ENCODE measurements around the gene RALA.

The RALA gene

GRCh38 chr7:39623047-39623731, at the start of gene RALA:
RALA (plus strand) TSS chr7:39623572; CDS start chr7:39686668, 63,096 bp downstream.
- peak; percentile 82 to 84 for DNase-seq (ENCODE audit: low read depth in 2 of 2)

GRCh38 chr7:39574673-39575349, 48.6 kb upstream of the RALA start:
- no peak for DNase-seq (ENCODE audit: low read depth in 2 of 2)

DNA sequence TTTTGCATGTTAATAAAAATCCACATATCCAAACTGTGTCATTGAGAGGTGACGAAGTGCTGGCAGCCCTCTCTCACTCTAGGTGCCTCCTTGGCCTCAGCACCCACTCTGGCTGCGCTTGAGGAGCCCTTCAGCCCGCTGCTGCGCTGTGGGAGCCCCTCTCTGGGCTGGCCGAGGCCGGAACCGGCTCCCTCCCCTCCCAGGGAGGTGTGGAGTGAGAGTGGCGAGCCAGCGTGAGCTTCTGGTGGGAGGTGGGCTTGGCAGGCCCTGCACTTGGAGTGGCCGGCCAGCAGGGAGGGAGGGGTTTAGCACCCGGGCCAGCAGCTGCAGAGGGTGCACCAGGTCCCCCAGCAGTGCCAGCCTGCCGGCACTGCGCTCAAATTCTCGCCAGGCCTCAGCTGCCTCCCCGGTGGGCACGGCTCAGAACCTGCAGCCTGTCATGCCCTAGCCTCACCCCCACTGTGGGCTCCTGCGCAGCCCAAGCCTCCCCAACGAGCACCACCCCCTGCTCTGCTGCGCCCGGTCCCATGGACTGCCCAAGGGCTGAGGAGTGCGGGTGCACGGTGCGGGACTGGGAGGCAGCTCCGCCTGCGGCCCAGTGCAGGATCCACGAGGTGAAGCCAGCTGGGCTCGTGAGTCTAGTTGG, 46.0 kb upstream of the RALA start:
- no peak for DNase-seq (ENCODE audit: low read depth in 2 of 2)

DNA sequence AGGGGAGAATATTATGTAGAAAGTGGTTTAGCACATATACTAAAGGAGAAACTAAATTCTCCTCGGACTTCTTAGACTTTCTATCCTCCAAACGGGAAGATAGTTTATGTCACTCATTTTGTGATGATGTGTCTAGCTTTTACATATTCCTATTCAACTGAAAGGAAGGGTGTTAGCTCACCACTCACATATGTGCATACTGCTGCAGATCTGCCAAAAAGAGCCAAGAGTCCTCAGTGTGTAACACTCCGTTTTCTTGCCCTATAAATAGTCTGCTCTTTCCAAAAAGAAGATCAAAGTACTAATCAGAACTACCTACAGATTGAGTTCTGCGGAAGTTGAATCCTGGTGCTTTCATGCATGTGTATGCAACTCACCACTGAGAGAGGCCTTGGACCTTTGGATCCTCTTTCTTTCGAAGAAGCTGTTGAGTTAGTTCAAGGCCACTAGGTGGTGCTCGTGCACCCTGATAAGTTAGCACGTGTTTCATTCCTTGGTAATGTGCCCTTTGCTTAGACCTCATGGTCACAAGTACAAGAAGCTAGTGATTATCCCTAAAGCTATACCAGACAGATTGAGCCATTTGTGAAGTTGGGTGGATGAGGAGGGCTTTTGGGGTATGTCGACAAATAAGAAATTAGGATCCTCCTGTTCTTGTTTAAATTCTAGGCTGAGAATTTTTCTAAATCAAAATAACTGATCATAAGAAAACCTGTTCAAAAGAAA, 43.1 kb upstream of the RALA start:
- DNase-seq (ENCODE audit: low read depth in 2 of 2) = peak; percentile 53 to 76

DNA sequence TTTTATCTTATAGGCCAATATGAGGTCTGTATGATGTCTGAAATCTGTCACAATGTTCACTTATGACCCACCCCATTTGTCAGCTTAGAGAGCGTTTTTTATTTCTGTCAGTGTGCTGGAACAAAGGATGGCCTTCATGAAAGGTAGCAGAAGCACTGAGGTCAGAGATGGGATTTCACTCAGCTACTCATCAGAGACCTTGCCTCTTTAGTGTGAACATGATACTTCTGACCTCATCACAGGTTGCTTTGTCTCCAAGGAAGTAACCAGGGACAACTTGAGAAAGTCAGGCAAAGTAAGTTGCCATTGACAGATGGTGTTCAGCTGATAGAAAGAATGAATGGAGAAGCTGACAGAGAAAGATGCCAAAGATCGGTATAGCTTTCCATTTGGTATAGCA, 40.8 kb upstream of the RALA start:
- DNase-seq (ENCODE audit: low read depth in 2 of 2) = no peak

DNA sequence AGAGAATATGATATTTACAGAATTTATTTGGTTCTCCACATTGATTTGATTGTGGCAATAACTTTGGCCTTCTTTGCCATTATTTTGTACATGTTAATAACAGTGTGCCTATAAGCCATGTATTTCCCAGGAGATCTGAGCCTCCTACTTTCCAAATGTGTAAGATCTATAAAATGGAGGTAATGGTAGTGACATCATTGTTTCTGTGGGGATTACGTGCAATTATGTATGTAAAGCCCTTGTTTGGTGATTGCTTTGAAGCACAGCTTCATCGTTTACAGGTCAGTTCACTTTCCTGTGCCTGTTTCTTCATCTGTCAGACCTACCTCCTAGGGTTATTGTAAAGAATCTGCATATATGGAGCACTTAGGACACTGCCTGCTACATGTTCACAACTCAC, 39.8 kb upstream of the RALA start:
- no peak for DNase-seq (ENCODE audit: low read depth in 2 of 2)

DNA sequence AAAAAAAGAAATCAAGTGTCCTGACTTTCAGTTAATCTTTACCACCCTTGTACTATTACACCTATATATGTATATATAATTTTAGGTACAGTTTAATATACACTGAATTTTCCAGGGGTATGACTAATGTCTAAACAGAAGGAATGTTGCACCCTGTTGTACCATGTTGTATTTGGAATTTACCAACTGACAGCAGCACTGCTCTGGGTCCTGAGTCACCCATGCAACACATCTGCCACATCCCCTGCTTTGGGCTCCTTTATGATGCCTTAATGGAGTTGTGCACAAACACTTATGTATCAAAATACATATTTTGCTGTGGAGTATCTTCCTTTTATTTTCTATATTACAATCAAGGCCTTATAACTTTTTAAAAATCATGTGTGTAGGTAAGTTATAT, 36.0 kb upstream of the RALA start:
- DNase-seq (ENCODE audit: low read depth in 2 of 2) = no peak

GRCh38 chr7:39588416-39588815, 35.0 kb upstream of the RALA start:
- no peak for DNase-seq (ENCODE audit: low read depth in 2 of 2)

- peak in 1 of 2 donors; percentile 61 for DNase-seq (ENCODE audit: low read depth in 2 of 2)
Measured at GRCh38 chr7:39589323-39590111, 33.9 kb upstream of the RALA start.

DNA sequence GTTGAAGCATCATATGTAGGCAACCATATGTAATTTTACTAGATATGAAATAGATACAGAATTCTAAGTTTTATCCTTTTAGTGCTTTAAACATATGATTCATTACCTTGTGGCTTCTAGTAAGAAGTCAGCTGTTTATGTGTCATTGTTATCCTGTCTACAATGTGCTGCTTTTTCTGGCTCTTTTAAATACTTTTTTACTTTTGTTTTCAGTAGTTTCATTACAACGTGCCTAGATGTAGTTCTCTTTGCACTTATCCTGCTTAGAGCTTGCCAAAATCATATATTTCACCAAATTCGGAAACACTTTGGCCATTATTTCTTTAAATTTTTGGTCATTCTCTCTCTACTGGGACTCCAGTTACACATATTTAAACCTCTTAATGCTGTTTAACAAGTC, 30.8 kb upstream of the RALA start:
- no peak for DNase-seq (ENCODE audit: low read depth in 2 of 2)

GRCh38 chr7:39594988-39595620, 28.3 kb upstream of the RALA start:
- DNase-seq (ENCODE audit: low read depth in 2 of 2) = no peak

- no peak for DNase-seq (ENCODE audit: low read depth in 2 of 2)
Measured at GRCh38 chr7:39602351-39602750, 21.0 kb upstream of the RALA start.

GRCh38 chr7:39603924-39604323, 19.4 kb upstream of the RALA start:
- DNase-seq (ENCODE audit: low read depth in 2 of 2) = no peak

DNA sequence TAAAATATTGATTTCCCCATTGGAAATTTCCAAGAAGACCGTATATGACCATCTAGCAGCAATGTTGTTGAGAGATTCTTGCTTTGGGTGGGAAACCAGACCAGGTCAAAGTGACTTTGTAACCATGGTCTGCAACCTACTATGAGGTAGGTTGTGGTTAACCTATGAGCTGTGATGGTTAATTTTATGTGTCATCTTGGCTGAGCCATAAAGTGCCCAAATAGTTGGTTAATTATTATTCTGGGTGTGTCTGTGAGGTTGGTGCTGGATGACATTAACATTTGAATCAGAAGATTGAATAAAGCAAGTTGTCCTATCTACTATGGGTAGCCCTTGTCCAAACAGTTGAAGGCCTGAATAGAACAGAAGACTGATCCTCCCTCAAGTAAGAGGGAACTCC, 18.3 kb upstream of the RALA start:
- no peak for DNase-seq (ENCODE audit: low read depth in 2 of 2)

GRCh38 chr7:39606352-39606751, 17.0 kb upstream of the RALA start:
- no peak for DNase-seq (ENCODE audit: low read depth in 2 of 2)

DNA sequence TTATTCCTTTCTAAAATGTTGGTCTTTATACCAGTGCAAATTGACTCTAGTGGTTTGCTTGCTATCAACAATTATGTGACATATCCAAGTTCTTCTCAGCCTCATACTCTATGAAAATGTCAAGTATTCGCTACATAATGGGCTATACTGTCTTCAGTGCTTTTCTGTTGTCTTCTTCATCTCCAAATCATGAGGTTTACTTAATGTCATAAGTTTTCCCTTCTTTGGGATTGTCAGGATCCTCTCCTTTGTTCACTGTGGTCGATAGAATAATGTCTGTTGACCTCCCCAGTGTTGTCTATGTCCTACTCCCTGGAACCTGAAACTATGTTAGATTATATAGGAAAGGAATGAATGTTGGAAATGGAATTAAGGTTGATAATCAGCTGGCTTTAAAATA, 16.4 kb upstream of the RALA start:
- DNase-seq (ENCODE audit: low read depth in 2 of 2) = no peak

GRCh38 chr7:39607865-39608264, 15.5 kb upstream of the RALA start:
- no peak for DNase-seq (ENCODE audit: low read depth in 2 of 2)

GRCh38 chr7:39608278-39608677, 15.1 kb upstream of the RALA start:
- no peak for DNase-seq (ENCODE audit: low read depth in 2 of 2)

- no peak for DNase-seq (ENCODE audit: low read depth in 2 of 2)
Measured at GRCh38 chr7:39609113-39609934, 14.0 kb upstream of the RALA start.

DNA sequence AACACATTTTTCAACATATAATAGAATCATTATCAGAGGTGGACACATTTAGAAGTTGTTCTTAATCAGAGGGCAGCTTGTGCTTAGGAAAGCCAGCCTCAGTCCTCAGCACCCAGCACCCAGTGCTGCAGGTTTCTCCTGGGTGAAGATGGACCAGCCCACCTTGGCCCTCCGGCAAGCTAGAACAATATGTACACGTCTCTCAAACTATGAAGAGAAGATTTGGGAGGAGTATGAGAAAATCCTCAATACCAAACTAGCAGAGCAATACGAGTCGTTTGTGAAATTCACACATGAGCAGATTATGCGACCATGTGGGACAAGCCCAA, 13.5 kb upstream of the RALA start:
- DNase-seq (ENCODE audit: low read depth in 2 of 2) = no peak
